ENCODE measurements around the gene CTSW.

DNA sequence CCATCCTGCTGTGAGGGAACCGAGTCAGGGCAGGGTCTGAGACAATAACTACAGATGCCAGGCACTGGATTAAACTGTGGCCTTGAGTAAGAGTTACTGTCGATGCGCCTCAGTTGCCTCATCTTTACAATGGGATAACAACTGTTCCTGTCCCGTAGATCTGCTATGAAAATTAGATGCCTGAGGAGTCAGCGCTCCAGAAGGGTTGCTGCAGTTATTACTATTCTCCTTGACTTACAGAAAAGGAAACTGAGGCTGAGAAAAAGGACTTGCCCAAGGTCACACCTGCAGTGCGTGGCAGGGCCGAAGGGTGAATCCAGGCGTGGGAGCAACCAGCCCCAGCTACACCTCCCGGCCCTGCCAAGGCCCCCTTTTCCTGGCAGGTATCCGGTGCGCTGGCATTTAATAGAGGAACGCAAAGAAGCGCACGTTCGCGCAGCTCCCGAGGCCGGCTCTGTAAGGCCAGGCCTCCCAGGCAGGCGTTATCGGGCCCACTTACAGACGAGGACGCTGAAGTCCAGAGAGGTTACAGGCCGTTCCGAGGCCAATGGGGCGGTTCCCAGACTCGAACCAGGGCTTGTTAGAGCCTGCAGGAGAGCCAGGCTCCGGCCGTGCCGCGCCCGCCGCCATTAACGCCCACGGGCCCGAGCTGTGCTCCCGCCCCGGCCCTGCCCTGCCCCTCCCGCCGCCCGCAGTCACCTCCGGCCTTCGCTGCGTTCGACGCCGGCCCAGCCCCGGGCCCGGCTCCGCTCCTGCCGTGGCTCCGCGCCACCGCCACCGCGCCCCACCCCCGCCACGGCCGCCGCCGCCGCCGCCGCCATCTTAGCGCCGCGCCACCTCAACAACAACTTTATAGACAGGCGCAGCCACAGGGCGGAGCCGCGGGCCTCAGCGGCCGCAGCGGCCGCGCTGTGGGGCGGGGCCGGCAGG is 38.8 kb downstream of the CTSW start, which contains the start of gene C11orf68:
- TF ChIP-seq, protein P1, sequence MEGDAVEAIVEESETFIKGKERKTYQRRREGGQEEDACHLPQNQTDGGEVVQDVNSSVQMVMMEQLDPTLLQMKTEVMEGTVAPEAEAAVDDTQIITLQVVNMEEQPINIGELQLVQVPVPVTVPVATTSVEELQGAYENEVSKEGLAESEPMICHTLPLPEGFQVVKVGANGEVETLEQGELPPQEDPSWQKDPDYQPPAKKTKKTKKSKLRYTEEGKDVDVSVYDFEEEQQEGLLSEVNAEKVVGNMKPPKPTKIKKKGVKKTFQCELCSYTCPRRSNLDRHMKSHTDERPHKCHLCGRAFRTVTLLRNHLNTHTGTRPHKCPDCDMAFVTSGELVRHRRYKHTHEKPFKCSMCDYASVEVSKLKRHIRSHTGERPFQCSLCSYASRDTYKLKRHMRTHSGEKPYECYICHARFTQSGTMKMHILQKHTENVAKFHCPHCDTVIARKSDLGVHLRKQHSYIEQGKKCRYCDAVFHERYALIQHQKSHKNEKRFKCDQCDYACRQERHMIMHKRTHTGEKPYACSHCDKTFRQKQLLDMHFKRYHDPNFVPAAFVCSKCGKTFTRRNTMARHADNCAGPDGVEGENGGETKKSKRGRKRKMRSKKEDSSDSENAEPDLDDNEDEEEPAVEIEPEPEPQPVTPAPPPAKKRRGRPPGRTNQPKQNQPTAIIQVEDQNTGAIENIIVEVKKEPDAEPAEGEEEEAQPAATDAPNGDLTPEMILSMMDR (IDR thresholded peaks at IDR 0.05) = no peak
- TF ChIP-seq POLR2A (IDR thresholded peaks at IDR 0.05) = peak in 1 of 2 donors; percentile 47
- TF ChIP-seq POLR2AphosphoS5 (IDR thresholded peaks at IDR 0.05) = no peak

All from suprapubic skin (tissue), 4 donors.